HepG2 (cell line): ENCODE results near the gene LZTS2. TPM values are rescaled to one million over a fixed set of nuclear protein-coding genes. Genes with fewer than 3 reads are reported as not detected.

ENCODE experiments used
- ATAC-seq: fragments of 200-7000 bp; cut with Tn5 transposase; 3 replicates; pipeline ENCODE4 v1.9.1; 2020; ENCODE audit warnings: mild to moderate bottlenecking, moderate library complexity
- BruUV-seq: library from RNA; stranded (reverse); fragments of 400-500 nt; replicated peaks from 2 replicates; lab custom pipeline; 2021; lab: Mats Ljungman, UMichigan
- CTCF ChIA-PET: fragments of 300-600 bp; formaldehyde crosslinking; extraction: SDS; loops from one replicate; lab custom pipeline; 2021; ENCODE audit warnings: low total read pairs, inconsistent platforms, low intra/inter-chr PET ratio; lab: Yijun Ruan, JAX
- POLR2A ChIA-PET: fragments of 350-600 bp; sonication (Branson Sonifier 250); formaldehyde crosslinking; loops from one replicate; lab custom pipeline; 2020; ENCODE audit warnings: antibody characterized with exemption, inconsistent platforms; lab: Yijun Ruan, JAX
- DNase-seq: peaks from one replicate; pipeline ENCODE4 v3.0.0-alpha.2; 2015; ENCODE audit warnings: low spot score
- FAIRE-seq: peaks from 3 replicates; lab custom pipeline; 2011; peaks lifted over from hg19 to GRCh38; lab: Jason Lieb, UNC
- H2AFZ ChIP-seq: one replicate; pipeline ENCODE4 v1.6.1; 2011; ENCODE audit warnings: low read length, inconsistent platforms
- H3K27ac ChIP-seq: fragments of 300-600 bp; 3 replicates; pipeline ENCODE4 v1.8.0; 2011; ENCODE audit warnings: mixed run types, mild to moderate bottlenecking, mixed read lengths, low read length, inconsistent platforms; ENCODE audit not compliant: insufficient read depth; ENCODE audit errors: extremely low read length
- H3K27me3 ChIP-seq, 2 experiments: fragments of 200-600 bp in 1 of 2; 2 replicates in 1 of 2; 3 replicates in 1 of 2; pipeline versions ENCODE4 v1.6.0 to v1.8.0; 2011; ENCODE audit warnings: low read length in 2 of 2, mild to moderate bottlenecking in 2 of 2, moderate library complexity in 2 of 2, inconsistent platforms in 1 of 2; ENCODE audit not compliant: insufficient read depth in 2 of 2, control insufficient read depth in 1 of 2
- H3K36me3 ChIP-seq, 2 experiments: fragments of 200-600 bp in 1 of 2; replicated peaks in 1 of 2; 2 replicates in 1 of 2; 3 replicates in 1 of 2; pipeline versions ENCODE4 v1.5.1 to v1.8.0; 2011; ENCODE audit warnings: low read length in 2 of 2, inconsistent platforms in 1 of 2; ENCODE audit not compliant: insufficient read depth in 2 of 2, control insufficient read depth in 1 of 2
- H3K4me1 ChIP-seq: 2 replicates; pipeline ENCODE4 v1.5.1; 2012; ENCODE audit warnings: low read length, inconsistent platforms; ENCODE audit not compliant: insufficient read depth
- H3K4me2 ChIP-seq: 2 replicates; pipeline ENCODE4 v1.6.0; 2011; ENCODE audit warnings: low read depth, low read length, inconsistent platforms
- H3K4me3 ChIP-seq, 3 experiments: fragments of 200-600 bp in 1 of 3; sonication (generic), shearing (Covaris generic) in 1 of 3; replicated peaks in 1 of 3; 2 replicates each; pipeline ENCODE4 v1.5.1; 2011 to 2016; ENCODE audit warnings: low read length in 3 of 3, inconsistent platforms in 2 of 3, low read depth in 2 of 3, mild to moderate bottlenecking in 2 of 3, control low read depth in 1 of 3, mixed read lengths in 1 of 3; ENCODE audit not compliant: insufficient read depth in 1 of 3
- H3K79me2 ChIP-seq: one replicate; pipeline ENCODE4 v1.6.1; 2011; ENCODE audit warnings: low read length, inconsistent platforms; ENCODE audit not compliant: insufficient read depth
- H3K9ac ChIP-seq: 2 replicates; pipeline ENCODE4 v1.6.0; 2011; ENCODE audit warnings: mild to moderate bottlenecking, low read depth, low read length, inconsistent platforms; ENCODE audit not compliant: insufficient read depth
- H3K9me3 ChIP-seq: 2 replicates; pipeline ENCODE4 v1.5.1; 2012; ENCODE audit warnings: mild to moderate bottlenecking, low read length
- H4K20me1 ChIP-seq: 2 replicates; pipeline ENCODE4 v1.6.0; 2011; ENCODE audit warnings: inconsistent platforms, mild to moderate bottlenecking, low read length, moderate library complexity; ENCODE audit not compliant: insufficient read depth
- ETV6 ChIP-seq: sonication (generic); formaldehyde crosslinking; conservative IDR thresholded peaks from 2 replicates; pipeline ENCODE4 v1.4.0; 2020; ENCODE audit warnings: missing genetic modification reagents
- HOXA5 ChIP-seq: sonication (generic); formaldehyde crosslinking; IDR thresholded peaks from 2 replicates; pipeline ENCODE4 v1.4.0; 2020; ENCODE audit warnings: missing genetic modification reagents
- MIER2 ChIP-seq: IDR thresholded peaks from 2 replicates; pipeline ENCODE4 v1.6.1; 2016; ENCODE audit warnings: missing biosample characterization, missing genetic modification reagents
- MIER3 ChIP-seq: IDR thresholded peaks from 2 replicates; pipeline ENCODE4 v1.6.1; 2016; ENCODE audit warnings: missing compliant biosample characterization, borderline replicate concordance
- MLLT10 ChIP-seq: sonication (generic); formaldehyde crosslinking; IDR thresholded peaks from 2 replicates; pipeline ENCODE4 v1.4.0; 2020; ENCODE audit warnings: missing genetic modification reagents
- NR2F1 ChIP-seq, 2 experiments: fragments of 450-650 bp in 1 of 2; formaldehyde crosslinking in 1 of 2; IDR thresholded peaks; 2 replicates each; pipeline versions ENCODE4 v1.5.0 to v1.6.1; 2016 to 2020; ENCODE audit warnings: mild to moderate bottlenecking in 1 of 2, missing compliant biosample characterization in 1 of 2, missing genetic modification reagents in 1 of 2, moderate library complexity in 1 of 2
- RBAK ChIP-seq: sonication (generic); formaldehyde crosslinking; IDR thresholded peaks from 2 replicates; pipeline ENCODE4 v1.5.1; 2020; ENCODE audit warnings: mild to moderate bottlenecking, missing genetic modification reagents
- SSRP1 ChIP-seq: IDR thresholded peaks from 2 replicates; pipeline ENCODE4 v1.6.1; 2016; ENCODE audit warnings: control low read depth
- ZFP37 ChIP-seq: sonication (generic); formaldehyde crosslinking; IDR thresholded peaks from 2 replicates; pipeline ENCODE4 v1.4.0; 2020; ENCODE audit warnings: missing genetic modification reagents, borderline replicate concordance
- ZNF333 ChIP-seq: sonication (generic); formaldehyde crosslinking; IDR thresholded peaks from 2 replicates; pipeline ENCODE4 v1.4.0; 2020; ENCODE audit warnings: mild to moderate bottlenecking, missing genetic modification reagents, borderline replicate concordance
- WGBS: methylation state at CpG from one replicate; pipeline ENCODE4 v1.1.6; 2017; ENCODE audit warnings: low lambda C conversion rate; 5-methylcytosine and 5-hydroxymethylcytosine counted together
- in situ Hi-C: cut with HindIII; loops from 2 replicates; pipeline ENCODE4 v1.10.0; 2017; ENCODE audit warnings: low pct_unique_long_range_greater_than_20kb; ENCODE audit not compliant: extremely low pct_ligation_motif_present
- intact Hi-C: fragments of 100-400 bp; cut with micrococcal nuclease; formaldehyde crosslinking; loops from one replicate; pipeline ENCODE4 v1.10.0; 2022; ENCODE audit not compliant: unreplicated experiment
- polyA plus RNA-seq, 8 experiments: library from polyadenylated mRNA; depleted of rRNA in 3 of 8; stranded (reverse) in 7 of 8; unstranded in 1 of 8; fragments of >200 nt; fragmentation: Illumina TruSeq in 4 of 8; extraction: Trizol in 4 of 8; gene quantifications; 2 replicates each; pipeline versions ENCODE4 v1.2.1 to v1.2.3, GENCODE V29; 2011 to 2016; ENCODE audit warnings: low read depth in 4 of 8, missing spikeins in 1 of 8, mixed read lengths in 1 of 8; ENCODE audit not compliant: insufficient read depth in 1 of 8
- total RNA-seq, 5 experiments: library from RNA; depleted of rRNA; stranded (reverse); fragments of >200 nt; fragmentation: Illumina TruSeq; extraction: Trizol; gene quantifications; 2 replicates each; pipeline ENCODE4 v1.2.3, GENCODE V29; 2016; ENCODE audit warnings: low read depth in 1 of 5
- TF ChIP-seq, protein P1 (sequence below): sonication (generic); formaldehyde crosslinking; IDR thresholded peaks from 2 replicates; pipeline ENCODE4 v1.5.0; 2020; ENCODE audit warnings: missing genetic modification reagents
- TF ChIP-seq, protein P2 (sequence below): IDR thresholded peaks from 2 replicates; pipeline ENCODE4 v1.6.1; 2016; ENCODE audit warnings: low read depth, missing genetic modification reagents, missing compliant biosample characterization

The LZTS2 gene
- total and polyA plus RNA-seq, 2 of the 13 experiments (the other 11 are each of a cell fraction or from before 2014, with no cell fraction given), result 43.6 to 65.6 TPM

DNA sequence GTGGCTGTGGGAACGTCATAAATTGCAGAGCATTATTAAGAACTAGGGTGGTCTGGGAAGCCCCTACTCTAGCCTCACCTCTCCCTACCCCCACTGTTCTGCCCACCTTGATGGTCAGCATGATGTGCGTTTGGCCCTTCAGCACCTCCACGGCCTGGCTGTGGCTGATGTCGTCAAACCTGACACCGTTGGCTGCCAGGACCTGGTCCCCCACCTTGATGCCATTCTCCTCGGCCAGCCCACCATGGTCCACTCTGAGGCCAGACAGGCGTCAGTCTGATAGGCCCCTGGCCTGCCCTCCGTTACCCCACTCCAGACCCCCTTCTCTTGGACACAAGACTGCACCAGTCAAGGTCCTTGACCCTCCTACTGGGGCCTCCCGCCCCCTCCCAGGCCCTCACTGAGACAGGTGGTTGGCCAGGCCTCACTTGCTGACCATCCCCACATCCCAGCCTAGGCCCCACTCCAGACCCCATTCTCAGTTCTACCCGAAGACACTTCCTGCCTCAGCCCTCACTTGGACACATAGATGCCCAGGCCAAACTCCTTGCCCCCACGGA is 22.2 kb downstream of the LZTS2 start (continued):
- TF ChIP-seq MLLT10 (CRISPR knock-in tag) (no peak), MIER2 (CRISPR knock-in tag) (no peak)
- TF ChIP-seq, protein P1, sequence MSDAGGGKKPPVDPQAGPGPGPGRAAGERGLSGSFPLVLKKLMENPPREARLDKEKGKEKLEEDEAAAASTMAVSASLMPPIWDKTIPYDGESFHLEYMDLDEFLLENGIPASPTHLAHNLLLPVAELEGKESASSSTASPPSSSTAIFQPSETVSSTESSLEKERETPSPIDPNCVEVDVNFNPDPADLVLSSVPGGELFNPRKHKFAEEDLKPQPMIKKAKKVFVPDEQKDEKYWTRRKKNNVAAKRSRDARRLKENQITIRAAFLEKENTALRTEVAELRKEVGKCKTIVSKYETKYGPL (CRISPR knock-in tag), result no peak

DNA sequence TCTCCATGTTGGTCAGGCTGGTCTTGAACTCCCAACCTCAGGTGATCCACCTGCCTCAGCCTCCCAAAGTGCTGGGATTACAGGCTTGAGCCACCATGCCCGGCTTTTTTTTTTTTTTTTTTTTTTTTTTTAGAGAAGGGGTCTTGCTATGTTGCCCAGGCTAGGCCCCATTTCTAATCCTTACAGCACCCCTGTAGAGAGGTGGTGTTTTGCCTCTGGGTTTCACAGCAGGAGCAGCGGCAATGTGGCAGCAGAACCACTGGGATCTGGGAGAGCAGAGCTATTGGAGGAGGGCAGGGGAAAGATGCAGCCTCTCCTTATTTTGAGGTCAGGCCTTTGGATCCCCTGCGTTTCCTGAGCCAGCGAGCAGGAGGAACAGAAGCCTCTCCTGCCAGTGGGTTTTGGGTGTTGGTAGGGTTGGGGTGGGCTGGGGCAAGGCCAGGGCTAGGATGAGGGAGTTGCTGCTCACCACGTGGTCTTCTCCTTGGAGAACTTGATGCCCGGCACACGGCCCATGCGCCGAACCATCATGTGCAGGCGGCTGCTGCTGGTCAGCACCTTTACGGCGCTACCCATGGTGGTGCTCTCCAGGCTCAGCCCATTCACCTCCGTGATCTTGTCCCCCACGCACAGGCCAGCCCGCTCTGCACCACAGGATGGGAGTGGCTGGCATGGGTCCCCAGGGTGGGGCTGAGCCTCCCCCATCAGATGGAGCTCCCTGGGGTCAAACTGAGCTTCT is 23.5 kb downstream of the LZTS2 start:
- WGBS, result 74% methylated on average over 12 of the region's 15 CpGs
- no peak overlapping the region for H3K4me2 ChIP-seq
- no TSS peak for BruUV-seq
- intact Hi-C loops, result no loop called here
- TF ChIP-seq MIER2 (CRISPR knock-in tag) (no peak), HOXA5 (CRISPR knock-in tag) (no peak), NR2F1 (CRISPR knock-in tag; IDR thresholded peaks at IDR 0.05) (no peak), ETV6 (CRISPR knock-in tag) (no peak), MIER3 (CRISPR knock-in tag) (no peak), RBAK (CRISPR knock-in tag) (no peak), ZFP37 (no peak), SSRP1 (CRISPR knock-in tag) (no peak), ZNF333 (CRISPR knock-in tag) (no peak)
- TF ChIP-seq, protein P2, sequence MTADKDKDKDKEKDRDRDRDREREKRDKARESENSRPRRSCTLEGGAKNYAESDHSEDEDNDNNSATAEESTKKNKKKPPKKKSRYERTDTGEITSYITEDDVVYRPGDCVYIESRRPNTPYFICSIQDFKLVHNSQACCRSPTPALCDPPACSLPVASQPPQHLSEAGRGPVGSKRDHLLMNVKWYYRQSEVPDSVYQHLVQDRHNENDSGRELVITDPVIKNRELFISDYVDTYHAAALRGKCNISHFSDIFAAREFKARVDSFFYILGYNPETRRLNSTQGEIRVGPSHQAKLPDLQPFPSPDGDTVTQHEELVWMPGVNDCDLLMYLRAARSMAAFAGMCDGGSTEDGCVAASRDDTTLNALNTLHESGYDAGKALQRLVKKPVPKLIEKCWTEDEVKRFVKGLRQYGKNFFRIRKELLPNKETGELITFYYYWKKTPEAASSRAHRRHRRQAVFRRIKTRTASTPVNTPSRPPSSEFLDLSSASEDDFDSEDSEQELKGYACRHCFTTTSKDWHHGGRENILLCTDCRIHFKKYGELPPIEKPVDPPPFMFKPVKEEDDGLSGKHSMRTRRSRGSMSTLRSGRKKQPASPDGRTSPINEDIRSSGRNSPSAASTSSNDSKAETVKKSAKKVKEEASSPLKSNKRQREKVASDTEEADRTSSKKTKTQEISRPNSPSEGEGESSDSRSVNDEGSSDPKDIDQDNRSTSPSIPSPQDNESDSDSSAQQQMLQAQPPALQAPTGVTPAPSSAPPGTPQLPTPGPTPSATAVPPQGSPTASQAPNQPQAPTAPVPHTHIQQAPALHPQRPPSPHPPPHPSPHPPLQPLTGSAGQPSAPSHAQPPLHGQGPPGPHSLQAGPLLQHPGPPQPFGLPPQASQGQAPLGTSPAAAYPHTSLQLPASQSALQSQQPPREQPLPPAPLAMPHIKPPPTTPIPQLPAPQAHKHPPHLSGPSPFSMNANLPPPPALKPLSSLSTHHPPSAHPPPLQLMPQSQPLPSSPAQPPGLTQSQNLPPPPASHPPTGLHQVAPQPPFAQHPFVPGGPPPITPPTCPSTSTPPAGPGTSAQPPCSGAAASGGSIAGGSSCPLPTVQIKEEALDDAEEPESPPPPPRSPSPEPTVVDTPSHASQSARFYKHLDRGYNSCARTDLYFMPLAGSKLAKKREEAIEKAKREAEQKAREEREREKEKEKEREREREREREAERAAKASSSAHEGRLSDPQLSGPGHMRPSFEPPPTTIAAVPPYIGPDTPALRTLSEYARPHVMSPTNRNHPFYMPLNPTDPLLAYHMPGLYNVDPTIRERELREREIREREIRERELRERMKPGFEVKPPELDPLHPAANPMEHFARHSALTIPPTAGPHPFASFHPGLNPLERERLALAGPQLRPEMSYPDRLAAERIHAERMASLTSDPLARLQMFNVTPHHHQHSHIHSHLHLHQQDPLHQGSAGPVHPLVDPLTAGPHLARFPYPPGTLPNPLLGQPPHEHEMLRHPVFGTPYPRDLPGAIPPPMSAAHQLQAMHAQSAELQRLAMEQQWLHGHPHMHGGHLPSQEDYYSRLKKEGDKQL (CRISPR knock-in tag), result no peak
- ChIA-PET POLR2A (no interaction called here), CTCF (no interaction called here)
- H3K27ac ChIP-seq, result no peak overlapping the region
- ATAC-seq (no peak), DNase-seq (no peak), FAIRE-seq (no peak)
- H3K9me3 ChIP-seq, result no peaks in the 10 kb centered on the region
- no peaks in the 10 kb centered on the region for H3K79me2 ChIP-seq
- in situ Hi-C loops, result no loop called here
- H3K4me1 ChIP-seq, result peaks cover 13% of the 10 kb centered on the region
- peaks cover 1 to 13% of the 10 kb centered on the region in 2 experiments; a peak in 2 of 5 replicates for H3K27me3 ChIP-seq
- no peaks in the 10 kb centered on the region for H3K36me3 ChIP-seq
- no peak overlapping the region for H3K4me3 ChIP-seq
- H4K20me1 ChIP-seq, result no peaks in the 10 kb centered on the region
- no peak overlapping the region for H3K9ac ChIP-seq
- no peak overlapping the region for H2AFZ ChIP-seq
